OCI-LY7 (cell line): ENCODE data around the gene BNC1.

Experiments
- CTCF ChIP-seq: fragments of 200-600 bp; sonication (generic); conservative IDR thresholded peaks from 2 replicates; pipeline ENCODE4 v1.5.1; 2014; ENCODE audit warnings: mild to moderate bottlenecking, antibody characterized with exemption, low read length, moderate library complexity, mixed read lengths
- EZH2phosphoT487 ChIP-seq: fragments of 200-600 bp; sonication (generic); IDR thresholded peaks from 2 replicates; pipeline ENCODE4 v1.6.1; 2018; ENCODE audit warnings: low read depth, borderline replicate concordance, mild to moderate bottlenecking, mixed run types, antibody characterized with exemption, low read length, moderate library complexity, mixed read lengths

DNA sequence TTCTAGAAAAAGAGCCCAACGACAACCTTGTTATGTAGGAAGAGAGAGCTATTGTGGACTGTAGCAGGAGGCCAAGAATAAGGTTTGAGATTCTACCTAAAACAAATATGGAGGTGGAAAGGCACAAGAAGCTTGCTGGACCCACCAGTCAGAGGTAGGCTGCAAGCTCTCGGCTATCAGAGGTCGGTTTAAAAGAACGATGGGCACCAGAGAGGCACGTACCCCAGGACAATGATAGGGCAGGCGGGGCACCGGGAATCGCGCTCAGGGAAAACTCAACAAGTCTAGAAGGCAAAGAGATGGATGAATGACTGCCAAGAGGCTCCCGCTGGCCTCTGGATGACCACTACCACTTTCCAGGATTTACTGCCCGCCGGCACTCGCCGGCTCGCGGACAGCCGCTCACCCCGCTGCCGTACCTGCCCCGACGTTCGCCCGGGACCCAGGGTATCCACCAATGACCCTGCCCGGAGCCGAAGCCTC, 77.9 kb downstream of the BNC1 start:
- TF ChIP-seq CTCF, result no peak
- TF ChIP-seq EZH2phosphoT487, result no peak
